ENCODE measurements around the gene SRC.

SRC gene

GRCh38 chr20:37453836-37454235 is 107.9 kb downstream of the SRC start:
- Histone ChIP-seq H3K4me2 (no peak overlapping the region), H3K4me3 (IDR thresholded peaks at IDR 0.05; ENCODE audit: insufficient read depth, low read depth, low read length) (no peak overlapping the region), H3K4me1 (ENCODE audit: low read depth, poor library complexity, severe bottlenecking) (no peaks in the 10 kb centered on the region), H3K36me3 (ENCODE audit: insufficient read depth) (no peaks in the 10 kb centered on the region), H2AFZ (ENCODE audit: low read depth) (no peak overlapping the region), H3K27ac (no peak overlapping the region), H4K20me1 (ENCODE audit: insufficient read depth) (no peaks in the 10 kb centered on the region), H3K27me3 (ENCODE audit: insufficient read depth, low read depth) (no peaks in the 10 kb centered on the region; the same call in 1 of the 2 replicates), H3K79me2 (ENCODE audit: insufficient read depth, low read depth) (no peaks in the 10 kb centered on the region), H3K9ac (no peak overlapping the region)
- no peak for TF ChIP-seq CTCF (conservative IDR thresholded peaks at IDR 0.05; ENCODE audit: low read depth, low read length)

GRCh38 chr20:37454636-37455385 is 108.9 kb downstream of the SRC start:
- Histone ChIP-seq H3K27ac (no peak overlapping the region), H4K20me1 (ENCODE audit: insufficient read depth) (no peaks in the 10 kb centered on the region), H3K9ac (no peak overlapping the region), H3K4me1 (ENCODE audit: low read depth, poor library complexity, severe bottlenecking) (no peaks in the 10 kb centered on the region), H3K27me3 (ENCODE audit: insufficient read depth, low read depth) (no peaks in the 10 kb centered on the region), H3K4me3 (IDR thresholded peaks at IDR 0.05; ENCODE audit: insufficient read depth, low read depth, low read length) (no peak overlapping the region), H3K36me3 (ENCODE audit: insufficient read depth) (no peaks in the 10 kb centered on the region), H3K4me2 (no peak overlapping the region), H3K79me2 (ENCODE audit: insufficient read depth, low read depth) (no peaks in the 10 kb centered on the region), H2AFZ (ENCODE audit: low read depth) (no peak overlapping the region)
- TF ChIP-seq CTCF (conservative IDR thresholded peaks at IDR 0.05; ENCODE audit: low read depth, low read length), result no peak

All from KMS-11 (cell line).